SKM-1 treated with dmso at 0.1 percent for 144 hours (cell line): Measurements from ENCODE around the gene DNAH2.
A peak's percentile ranks its signal among the peaks of the same experiment; 100 is the strongest.
"Not testable (repeated sequence)": the region's sequence is repeated elsewhere in the genome, so short reads cannot be mapped to it uniquely, and the experiment has no call there.

Experiments
- DNase-seq: peaks from one replicate; lab custom pipeline; 2025; ENCODE audit not compliant: unreplicated experiment; lab: John Stamatoyannopoulos, UW

Gene DNAH2

DNA sequence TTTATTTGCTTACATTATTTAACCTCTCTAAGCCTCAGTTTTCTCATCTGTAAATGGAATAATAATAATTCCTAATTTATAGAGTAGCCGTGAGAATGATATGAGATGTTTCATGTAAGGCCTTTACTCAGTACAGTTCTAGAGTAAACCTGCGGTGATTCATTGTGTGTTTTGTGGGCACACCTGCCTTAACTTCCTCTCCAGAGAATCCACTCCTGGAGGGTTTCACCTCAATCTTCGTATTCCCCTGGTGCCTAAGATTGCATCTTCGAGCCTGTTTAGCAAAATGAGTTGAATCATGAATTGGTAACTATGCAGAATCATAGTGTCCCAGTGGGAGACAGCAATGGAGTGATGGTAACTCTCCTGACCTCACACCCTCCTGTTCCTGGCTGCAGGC is 52.3 kb downstream of the DNAH2 start:
- DNase-seq = no peak

DNA sequence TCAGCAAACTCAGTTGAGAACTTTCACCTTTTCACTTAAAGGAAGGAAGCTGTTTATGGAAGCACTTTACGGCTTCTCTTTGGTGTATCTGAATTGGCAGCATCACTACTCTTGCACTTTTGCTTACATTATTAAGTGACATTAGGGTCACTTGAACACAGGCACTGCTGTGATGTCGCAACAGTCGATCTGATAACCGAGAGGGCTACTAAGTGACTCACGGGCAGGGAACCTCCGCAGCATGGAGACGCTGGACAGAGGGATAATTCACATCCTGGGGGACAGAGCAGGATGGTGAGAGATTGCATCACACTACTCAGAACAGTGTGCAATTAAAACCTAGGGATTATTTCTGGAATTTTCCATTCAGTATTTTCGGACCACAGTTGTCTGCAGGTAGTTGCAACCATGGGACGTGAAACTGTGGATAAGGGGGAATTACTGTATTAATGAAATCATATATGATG is 56.5 kb downstream of the DNAH2 start:
- DNase-seq = no peak

DNA sequence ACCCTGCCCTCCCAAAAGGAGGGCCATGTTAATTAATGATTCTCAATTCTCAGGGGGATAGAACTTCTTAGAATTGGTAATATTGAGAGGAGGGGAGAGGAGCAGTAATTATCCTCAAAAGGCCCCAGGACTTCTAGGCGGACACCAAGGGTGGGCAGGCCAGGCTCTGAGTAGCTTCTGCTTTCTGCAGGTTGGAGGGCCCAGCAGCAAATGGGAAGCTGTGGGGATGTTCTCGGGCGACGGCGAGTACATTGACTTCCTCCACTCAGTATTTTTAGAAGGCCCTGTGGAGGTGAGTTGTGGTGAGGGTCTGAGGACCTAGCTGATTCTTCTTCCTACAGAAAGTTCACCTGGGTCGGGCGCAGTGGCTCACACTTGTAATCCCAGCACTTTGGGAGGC is 57.5 kb downstream of the DNAH2 start:
- DNase-seq = no peak

DNA sequence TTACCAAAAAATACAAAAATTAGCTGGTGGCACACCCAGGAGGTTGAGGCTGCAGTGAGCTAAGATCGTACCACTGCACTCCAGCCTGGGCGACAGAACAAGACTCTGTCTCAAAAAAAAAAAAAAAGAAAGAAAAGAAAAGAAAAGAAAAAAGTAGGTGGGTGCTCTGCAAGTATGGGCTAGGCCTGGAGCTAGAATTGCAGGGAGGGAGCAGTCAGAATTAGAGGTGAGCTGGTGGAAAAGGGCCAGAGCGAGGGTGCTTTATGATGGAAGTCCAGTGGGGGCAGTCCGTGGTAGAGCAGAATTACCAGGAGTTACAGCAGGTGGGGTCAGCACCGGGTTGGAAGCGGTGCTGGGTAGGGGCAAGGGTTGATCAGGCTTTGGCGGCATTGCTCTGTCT is 59.5 kb downstream of the DNAH2 start:
- DNase-seq = no peak

DNA sequence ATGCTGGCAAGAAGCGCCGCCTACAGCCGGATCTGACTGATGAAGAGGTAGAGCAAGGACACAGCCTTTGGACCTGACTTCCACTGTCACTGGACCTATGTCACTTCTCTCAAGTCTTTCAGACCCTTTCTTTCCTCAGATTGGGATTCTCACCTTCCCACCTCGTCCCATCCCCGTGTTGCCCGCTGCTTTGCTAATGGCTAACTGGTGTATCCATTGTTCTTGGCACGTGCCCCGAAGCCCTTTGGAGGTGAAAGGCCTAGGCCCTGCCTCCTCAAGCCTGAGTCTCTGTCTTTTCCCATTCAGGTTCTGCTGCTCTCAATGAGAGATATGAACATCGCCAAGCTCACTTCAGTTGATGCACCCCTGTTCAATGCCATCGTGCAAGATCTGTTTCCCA is 63.2 kb downstream of the DNAH2 start:
- no peak for DNase-seq

DNA sequence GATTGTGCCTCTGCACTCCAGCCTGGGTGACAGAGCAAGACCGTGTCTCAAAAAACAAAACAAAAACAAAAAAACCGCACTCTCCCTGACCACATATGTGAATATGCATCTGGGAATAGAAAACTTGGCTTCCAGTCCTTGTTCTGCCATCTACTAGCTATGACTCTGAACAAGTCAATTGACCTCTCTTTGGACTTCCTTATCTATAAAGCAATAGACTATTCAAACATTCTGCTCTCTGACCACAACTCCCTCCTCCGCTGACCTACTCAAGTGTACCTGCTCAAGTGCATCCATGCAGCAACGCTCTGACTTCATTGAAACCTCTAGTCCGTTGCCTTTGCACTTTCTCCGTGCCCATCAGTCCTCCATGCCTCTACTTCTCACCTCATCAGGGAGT is 63.9 kb downstream of the DNAH2 start:
- no peak for DNase-seq

DNA sequence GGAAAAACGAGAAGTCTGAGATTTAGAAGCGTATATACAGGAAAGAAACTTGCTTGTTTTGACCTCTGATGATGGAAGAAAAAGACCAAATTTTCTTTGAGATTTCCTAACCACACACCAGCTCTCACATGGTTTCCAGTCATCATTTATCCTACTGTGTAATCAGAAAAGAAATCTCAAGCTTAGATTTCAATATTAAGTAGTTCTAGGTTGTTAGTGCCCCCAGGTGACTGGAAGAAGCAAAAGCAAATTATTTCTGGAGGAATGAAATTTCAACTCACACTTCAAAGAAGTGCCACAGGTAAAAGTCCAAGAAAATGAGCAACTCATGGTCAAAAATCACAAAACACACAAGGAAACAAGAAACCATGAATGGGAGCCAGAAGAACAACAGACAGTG is 64.7 kb downstream of the DNAH2 start:
- DNase-seq = no peak

DNA sequence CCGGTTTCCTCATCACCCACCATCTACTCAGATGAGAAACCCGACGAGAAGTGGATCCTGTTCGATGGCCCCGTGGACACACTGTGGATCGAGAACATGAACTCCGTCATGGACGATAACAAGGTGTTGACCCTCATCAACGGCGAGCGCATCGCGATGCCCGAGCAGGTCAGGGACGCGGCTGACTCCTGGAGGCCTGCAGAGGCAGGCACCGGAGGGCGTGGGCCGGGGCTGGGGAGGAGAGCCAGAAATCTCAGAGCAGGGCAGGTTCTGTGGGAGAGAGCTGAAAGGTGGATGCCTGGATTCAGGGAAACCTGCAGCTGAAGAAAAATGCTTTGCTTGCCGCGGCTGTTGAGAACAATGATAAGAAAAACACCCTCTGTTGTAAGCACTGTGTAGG is 69.3 kb downstream of the DNAH2 start:
- no peak for DNase-seq

DNA sequence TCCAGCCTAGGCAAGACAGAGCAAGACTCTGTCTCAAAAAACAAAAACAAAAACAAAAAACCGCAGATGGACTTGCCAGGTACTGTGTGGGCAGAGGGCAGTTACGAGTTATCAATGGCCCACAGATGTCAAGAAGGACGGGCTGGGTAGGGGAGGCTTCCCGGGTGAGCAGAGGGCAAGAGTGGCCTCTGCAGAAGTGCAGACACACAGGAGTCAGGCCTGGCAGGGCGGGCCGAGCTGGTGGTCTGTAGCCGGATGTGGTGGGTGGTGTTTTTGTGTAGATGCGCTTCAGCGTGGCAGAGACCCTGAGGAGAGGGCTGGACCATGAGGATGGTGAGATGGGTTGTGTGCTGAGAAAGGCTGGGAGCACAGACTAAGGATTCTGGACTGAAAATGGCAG is 71.6 kb downstream of the DNAH2 start:
- no peak for DNase-seq

DNA sequence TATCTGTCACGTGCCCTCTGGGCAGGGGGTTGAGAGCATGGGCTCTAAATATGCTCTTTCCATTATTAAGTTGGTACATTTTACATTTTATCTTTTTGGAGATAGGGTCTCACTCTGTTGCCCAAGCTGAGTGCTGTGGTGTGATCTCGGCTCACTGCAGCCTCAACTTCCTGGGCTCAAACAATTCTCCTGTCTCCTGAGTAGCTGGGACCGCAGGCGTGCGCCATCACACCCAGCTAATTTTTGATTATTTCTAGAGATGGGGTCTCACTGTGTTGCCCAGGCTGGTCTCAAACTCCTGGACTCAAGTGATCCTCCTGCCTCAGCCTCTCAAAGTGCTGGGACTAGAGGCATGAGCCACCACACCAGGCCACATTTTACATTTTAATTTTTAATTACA is 72.6 kb downstream of the DNAH2 start:
- no peak for DNase-seq

DNA sequence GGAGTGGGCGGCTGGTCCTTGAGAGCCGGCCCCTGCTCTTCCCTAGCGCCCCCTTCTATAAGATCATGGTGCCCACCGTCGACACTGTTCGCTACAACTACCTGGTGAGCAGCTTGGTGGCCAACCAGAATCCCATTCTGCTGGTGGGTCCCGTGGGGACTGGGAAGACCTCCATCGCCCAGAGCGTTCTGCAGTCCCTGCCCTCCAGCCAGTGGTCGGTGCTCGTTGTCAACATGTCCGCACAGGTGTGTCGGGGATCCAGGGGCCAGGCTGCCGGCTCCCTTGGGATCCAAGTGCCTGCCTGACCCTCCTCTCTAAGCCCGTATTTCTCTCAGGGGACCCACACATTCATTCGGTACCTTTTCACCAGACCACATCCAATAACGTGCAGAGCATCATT is 75.1 kb downstream of the DNAH2 start:
- no peak for DNase-seq

DNA sequence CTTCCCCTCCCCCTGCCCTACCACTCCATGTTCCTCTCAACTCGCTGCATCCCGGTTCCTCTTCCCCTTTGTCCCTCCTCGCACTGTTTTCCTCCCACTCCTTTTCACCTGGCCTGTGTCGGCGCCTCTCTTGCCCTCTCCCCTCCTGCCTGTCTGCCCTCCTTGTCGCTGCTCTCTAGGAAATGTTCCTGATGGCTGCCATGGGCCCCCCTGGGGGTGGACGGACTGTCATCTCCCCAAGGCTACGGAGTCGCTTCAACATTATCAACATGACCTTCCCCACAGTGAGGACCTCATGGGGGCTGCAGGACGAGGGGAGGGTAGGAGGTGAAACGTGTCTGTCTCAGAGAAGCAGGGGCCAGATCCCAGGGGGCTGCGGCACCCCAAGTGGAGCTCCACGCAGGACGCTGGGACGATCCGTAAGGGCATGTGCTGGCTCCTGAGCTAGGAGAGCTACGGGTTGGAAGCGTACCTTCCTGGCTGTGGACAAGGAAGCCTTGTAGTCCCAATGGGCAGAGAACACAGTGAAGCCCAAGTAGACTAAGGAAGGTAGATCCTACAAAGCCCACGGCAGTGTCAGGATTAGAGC is 76.6 kb downstream of the DNAH2 start:
- DNase-seq = no peak

DNA sequence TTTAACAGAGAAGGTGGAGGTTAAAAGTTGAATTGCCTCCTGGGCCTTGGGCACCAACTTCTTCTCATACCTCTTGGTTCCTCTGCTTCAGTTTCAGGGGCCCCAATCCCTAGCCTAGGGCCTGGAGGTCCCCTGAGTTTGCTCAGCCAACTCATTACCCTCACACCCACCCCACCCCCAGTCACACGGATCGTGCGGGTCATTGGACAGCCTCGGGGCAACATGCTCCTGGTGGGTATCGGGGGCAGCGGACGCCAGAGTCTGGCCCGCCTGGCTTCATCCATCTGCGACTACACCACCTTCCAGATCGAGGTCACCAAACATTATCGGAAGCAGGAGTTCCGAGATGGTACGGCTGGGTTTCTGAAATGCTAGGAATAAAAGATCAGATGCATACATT is 80.4 kb downstream of the DNAH2 start:
- no peak for DNase-seq

DNA sequence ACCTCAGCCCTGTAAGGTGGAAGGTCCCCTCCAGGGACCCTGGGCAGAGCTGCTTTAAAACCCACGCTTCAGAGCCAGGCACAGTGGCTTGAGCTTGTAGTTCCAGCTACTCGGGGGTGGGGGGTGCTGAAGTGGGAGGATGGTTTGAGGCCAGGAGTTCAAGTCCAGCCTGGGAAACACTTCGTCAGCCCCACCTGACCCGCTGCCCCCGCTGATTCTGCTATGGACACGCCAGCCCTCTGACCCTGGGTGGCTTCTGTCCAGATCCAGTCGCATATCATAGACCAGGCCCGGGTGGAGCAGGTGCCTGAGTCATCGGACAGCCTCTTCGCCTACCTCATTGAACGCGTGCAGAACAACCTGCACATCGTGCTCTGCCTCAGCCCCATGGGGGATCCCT is 81.3 kb downstream of the DNAH2 start:
- no peak for DNase-seq

DNA sequence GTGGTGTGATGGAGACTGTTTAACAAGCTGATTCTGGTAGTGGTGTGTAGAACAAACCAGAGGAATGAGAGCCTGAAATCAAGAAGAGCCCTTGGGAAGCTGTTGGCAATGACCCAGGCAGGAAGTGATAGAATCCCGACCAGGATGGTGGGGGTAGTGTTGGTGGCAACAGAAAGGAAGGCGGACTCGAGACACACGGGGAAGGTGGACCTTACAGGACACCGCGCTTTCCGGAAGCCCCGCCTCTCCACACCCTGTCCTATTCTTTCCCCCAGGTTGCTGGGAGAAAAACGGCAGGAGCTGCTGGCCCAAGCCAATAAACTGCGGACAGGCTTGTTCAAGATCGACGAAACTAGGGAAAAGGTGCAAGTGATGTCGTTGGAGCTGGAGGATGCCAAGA is 86.4 kb downstream of the DNAH2 start:
- no peak for DNase-seq

DNA sequence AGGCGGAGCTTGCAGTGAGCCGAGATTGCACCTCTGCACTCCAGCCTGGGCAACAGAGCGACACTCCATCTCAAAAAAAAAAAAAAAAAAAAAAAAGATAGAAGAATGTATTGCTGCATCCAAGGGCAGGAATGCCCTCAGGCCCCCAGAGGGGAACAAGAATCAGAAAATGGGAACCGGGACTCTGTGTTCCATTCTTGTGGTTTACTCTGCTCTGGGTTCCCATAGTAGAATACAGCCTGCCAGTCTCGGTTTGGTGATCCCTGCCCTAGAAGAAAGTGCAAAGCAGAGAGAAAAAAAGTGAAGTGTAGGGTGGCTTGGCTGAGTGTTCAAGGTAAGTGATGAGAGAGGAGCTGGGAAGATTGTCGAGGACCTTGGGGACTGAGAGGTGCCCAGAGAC is 89.0 kb downstream of the DNAH2 start:
- DNase-seq = peak; percentile 26

DNA sequence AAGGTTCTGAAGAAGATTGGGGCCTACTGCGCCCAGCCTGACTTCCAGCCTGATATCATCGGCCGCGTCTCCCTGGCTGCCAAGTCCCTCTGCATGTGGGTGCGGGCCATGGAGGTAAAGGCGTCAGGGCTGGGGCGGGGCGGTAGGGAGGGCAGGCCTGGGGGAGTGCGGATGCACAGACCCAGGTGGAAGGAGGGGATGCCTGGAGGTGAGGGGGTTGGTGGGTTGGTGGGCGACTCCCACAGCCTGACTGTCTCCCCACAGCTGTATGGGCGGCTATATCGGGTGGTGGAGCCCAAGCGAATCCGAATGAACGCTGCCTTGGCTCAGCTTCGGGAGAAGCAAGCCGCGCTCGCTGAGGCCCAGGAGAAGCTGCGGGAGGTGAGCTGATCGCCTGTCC is 89.7 kb downstream of the DNAH2 start:
- DNase-seq = no peak

DNA sequence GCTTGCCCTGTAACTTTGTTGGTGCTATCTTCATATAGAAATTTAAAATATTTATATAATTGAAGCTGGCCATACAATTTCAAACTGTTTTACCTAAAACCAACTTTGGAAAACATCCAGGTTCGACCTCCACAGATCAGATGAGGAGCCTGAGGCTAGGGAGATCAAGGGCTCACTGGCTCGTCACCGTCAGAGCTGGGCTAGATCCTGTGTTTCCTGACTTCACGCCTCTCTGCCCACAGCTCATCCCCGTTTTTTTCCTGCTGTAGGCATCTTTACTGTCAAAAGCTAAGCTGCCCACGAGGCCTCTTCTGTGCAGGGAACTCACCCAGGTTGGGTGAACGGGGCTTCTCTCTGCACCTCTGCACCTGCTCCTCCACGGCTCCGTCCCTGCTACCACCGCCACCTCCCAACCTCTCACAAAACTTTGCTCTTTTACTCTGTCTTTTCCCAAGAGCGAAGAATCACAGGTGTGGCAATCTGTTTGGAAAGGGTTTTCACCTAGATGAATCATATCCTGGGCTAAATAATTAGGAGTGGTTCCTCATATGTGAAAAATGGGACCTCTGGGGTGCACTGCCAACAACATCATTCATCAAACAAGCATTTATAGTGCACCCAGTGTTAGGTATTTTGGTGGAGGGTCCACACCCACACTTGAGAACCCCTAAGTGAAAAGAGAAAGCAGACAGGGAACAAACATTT is 91.7 kb downstream of the DNAH2 start:
- no peak for DNase-seq

DNA sequence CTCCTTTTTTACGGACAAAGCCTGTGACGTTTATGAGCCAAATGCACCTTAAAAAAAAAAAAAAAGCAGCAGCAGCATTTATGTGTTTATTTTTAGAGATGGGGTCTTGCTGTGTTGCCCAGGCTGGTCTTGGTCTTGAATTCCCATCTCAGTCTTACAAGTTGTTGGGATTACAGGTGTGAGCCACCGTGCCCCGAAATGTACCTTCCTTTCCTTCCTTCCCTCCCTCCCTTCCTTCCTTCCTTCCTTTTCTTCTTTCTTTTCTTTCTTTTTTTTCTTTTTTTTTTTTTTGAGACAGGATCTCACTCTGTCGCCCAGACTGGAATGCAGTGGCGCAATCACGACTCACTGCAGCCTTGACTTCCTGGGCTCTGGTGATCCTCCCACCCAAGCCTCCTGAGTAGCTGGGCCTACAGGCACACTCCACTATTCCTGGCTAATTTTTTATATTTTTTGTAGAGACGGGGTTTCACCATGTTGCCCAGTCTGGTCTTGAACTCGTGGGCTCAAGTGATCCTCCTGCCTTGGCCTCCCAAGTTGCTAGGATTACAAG is 92.3 kb downstream of the DNAH2 start:
- DNase-seq = not testable (repeated sequence)

DNA sequence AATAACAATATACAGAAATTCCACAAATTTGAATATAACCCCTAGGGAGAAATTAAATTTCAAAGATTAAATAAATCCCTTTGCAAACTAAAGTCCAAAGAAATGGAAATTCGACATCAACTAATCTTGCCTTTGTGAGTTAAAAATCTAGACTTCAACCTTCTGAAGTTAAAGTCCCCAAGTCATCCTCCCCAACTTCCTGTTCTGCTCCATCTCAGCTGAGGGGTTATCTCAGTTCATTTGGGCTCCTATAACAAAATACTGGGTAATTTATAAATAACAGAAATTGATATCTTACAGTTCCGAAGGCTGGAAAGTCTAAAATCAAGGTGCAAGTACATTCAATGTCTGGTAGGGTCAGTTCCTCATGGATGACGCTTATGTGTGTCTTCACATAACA is 93.7 kb downstream of the DNAH2 start:
- no peak for DNase-seq

DNA sequence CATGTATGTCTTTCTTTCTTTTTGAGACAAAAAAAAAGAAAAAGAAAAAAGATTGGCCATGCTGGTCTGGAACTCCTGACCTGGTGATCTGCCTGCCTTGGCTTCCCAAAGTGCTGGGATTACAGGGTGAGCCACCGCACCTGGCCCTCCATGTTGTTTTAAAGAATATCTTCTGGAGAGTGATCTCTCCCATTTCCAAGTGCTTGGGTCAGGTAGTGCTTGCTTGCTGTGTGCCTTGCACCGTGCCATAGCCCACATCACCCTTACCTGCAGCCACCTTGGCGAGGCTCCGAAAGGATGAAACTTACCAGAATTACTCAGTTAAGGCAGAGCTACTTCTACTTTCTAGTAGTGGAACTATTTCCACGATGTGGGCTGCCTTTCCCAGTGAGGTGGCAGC is 97.4 kb downstream of the DNAH2 start:
- DNase-seq = no peak

DNA sequence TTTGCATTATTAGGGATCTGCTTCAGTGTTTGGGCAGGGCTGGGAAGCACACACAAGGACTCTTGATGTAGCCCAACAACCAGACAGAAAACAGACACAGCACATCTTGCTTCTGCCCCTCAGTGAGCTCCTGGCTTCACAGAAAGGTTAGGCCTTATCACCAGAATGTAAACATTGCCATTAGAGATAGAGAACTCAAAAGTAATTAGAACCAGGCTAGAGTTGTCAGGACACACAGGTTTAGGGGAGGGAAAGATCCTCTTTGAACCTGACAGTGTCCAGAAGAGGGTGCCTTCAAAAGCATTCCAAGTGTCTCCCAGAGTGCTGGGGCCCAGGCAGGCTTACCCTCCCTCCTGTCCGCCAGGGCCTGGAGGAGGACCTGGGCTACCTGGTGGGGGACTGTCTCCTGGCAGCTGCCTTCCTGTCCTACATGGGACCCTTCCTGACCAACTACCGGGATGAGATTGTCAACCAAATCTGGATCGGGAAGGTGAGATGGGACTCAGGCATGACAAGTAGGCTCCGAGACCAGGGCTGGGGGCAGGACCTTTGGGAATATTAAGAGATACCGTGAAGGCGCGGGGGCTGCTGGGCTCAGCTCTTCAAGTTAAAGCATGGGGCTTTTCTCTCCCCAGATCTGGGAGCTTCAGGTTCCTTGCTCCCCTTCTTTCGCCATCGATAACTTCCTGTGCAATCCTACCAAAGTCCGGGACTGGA is 99.5 kb downstream of the DNAH2 start:
- DNase-seq = no peak
